Measurements from ENCODE around the gene NEK4.

DNA sequence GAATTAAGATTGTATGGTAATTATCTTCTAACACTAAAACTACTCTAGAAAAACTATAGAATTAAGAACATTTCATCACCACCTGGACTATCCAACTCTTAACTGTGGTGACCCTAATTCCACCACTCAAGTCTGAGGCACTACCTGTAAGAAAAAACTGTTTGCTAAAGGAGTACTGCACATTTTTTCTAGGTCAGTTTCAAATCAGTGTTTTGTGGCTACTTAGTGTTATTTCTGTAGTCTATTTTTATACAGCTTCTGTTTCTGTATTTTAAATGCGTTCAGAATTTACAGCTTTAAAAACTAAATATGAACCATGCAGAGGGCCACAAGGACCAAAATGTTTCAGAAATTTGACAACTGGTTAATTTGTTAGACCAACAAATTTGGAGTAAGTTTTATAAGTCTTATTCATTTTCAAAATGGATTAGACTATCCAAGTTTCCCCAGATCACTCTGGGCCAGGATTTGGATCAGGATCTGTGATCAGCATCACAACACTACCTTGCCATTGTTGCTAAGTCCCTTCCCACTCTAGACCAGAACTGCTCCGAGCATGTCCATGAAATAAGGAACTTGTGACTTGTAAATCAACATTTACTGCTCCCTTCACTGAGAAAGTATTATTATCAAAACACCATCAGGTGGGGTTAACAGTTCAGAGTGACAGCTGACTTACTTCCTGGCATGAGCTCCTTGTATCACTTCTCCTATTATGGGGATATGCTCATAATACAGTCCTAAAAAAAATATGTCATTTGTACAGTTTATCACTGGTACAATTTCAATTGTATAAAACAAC is 73.7 kb downstream of the NEK4 start:
- TF ChIP-seq ZNF549 (CRISPR knock-in tag; IDR thresholded peaks at IDR 0.05) (no peak), ZNF138 (CRISPR knock-in tag; IDR thresholded peaks at IDR 0.05; ENCODE audit: low read depth) (no peak)

All from HepG2 (cell line).